OCI-LY7 (cell line): ENCODE data around the gene GPN3. TPM values are rescaled to one million over a fixed set of nuclear protein-coding genes. Genes with fewer than 3 reads are reported as not detected.
A peak's percentile ranks its signal among the peaks of the same experiment; 100 is the strongest.
"Not testable (repeated sequence)": the region's sequence is repeated elsewhere in the genome, so short reads cannot be mapped to it uniquely, and the experiment has no call there.

Source experiments
- BruUV-seq: library from RNA; stranded (reverse); fragments of 400-500 nt; replicated peaks from 2 replicates; lab custom pipeline; 2021; lab: Mats Ljungman, UMichigan
- CTCF ChIA-PET: fragments of 300-600 bp; sonication (Branson Sonifier 250); formaldehyde crosslinking; loops from one replicate; lab custom pipeline; 2022; ENCODE audit warnings: antibody characterized with exemption; ENCODE audit not compliant: unreplicated experiment; lab: Charles Lee
- POLR2A ChIA-PET: fragments of 300-600 bp; sonication (Branson Sonifier 250); formaldehyde crosslinking; loops from one replicate; lab custom pipeline; 2022; ENCODE audit warnings: antibody characterized with exemption; lab: Charles Lee
- DNase-seq: peaks from one replicate; pipeline ENCODE4 v3.0.0-alpha.2; 2015; ENCODE audit warnings: low spot score
- H2AFZ ChIP-seq: fragments of 200-600 bp; sonication (generic), shearing (Covaris generic); 2 replicates; pipeline ENCODE4 v1.6.1; 2014; ENCODE audit warnings: mild to moderate bottlenecking, antibody characterized with exemption, low read length, moderate library complexity
- H3K27ac ChIP-seq: fragments of 200-600 bp; sonication (generic); 2 replicates; pipeline ENCODE4 v1.5.1; 2014; ENCODE audit warnings: mixed run types, low read depth, mild to moderate bottlenecking, moderate library complexity, low read length, inconsistent platforms; ENCODE audit not compliant: poor library complexity, severe bottlenecking
- H3K36me3 ChIP-seq: fragments of 200-600 bp; sonication (generic); 2 replicates; pipeline ENCODE4 v1.6.1; 2014; ENCODE audit warnings: mild to moderate bottlenecking, antibody characterized with exemption, low read length, moderate library complexity, mixed read lengths; ENCODE audit not compliant: insufficient read depth
- H3K4me1 ChIP-seq: fragments of 200-600 bp; sonication (generic); 2 replicates; pipeline ENCODE4 v1.5.1; 2014; ENCODE audit warnings: mild to moderate bottlenecking, low read length; ENCODE audit not compliant: insufficient read depth, poor library complexity, severe bottlenecking
- H3K4me2 ChIP-seq: fragments of 200-600 bp; sonication (generic); 2 replicates; pipeline ENCODE4 v1.6.1; 2014; ENCODE audit warnings: mild to moderate bottlenecking, low read length
- H3K4me3 ChIP-seq: fragments of 200-600 bp; sonication (generic); 2 replicates; pipeline ENCODE4 v1.5.1; 2014; ENCODE audit warnings: mild to moderate bottlenecking, low read depth, low read length; ENCODE audit not compliant: poor library complexity, severe bottlenecking
- H3K79me2 ChIP-seq: fragments of 200-600 bp; sonication (generic); 2 replicates; pipeline ENCODE4 v1.6.1; 2016; ENCODE audit warnings: low read depth, mild to moderate bottlenecking, low read length, moderate library complexity, mixed read lengths; ENCODE audit not compliant: insufficient read depth
- H3K9me2 ChIP-seq: fragments of 200-600 bp; sonication (generic); 2 replicates; pipeline ENCODE4 v1.6.1; 2016; ENCODE audit warnings: mild to moderate bottlenecking, low read length, mixed read lengths; ENCODE audit not compliant: insufficient read depth
- H3K9me3 ChIP-seq: fragments of 200-600 bp; sonication (generic); 2 replicates; pipeline ENCODE4 v1.6.1; 2014; ENCODE audit warnings: mild to moderate bottlenecking, mixed run types, low read length, mixed read lengths
- H4K20me1 ChIP-seq: fragments of 200-600 bp; sonication (generic); 2 replicates; pipeline ENCODE4 v1.6.1; 2014; ENCODE audit warnings: mild to moderate bottlenecking, antibody characterized with exemption, low read length, moderate library complexity, mixed read lengths; ENCODE audit not compliant: insufficient read depth
- EZH2phosphoT487 ChIP-seq: fragments of 200-600 bp; sonication (generic); IDR thresholded peaks from 2 replicates; pipeline ENCODE4 v1.6.1; 2018; ENCODE audit warnings: low read depth, borderline replicate concordance, mild to moderate bottlenecking, mixed run types, antibody characterized with exemption, low read length, moderate library complexity, mixed read lengths
- intact Hi-C: fragments of 100-400 bp; cut with micrococcal nuclease; formaldehyde crosslinking; loops from one replicate; pipeline ENCODE4 v1.10.0; 2022; ENCODE audit not compliant: unreplicated experiment
- total RNA-seq, 2 experiments: library from RNA; depleted of rRNA in 1 of 2; stranded (reverse); fragments of >200 nt in 1 of 2; shearing (Covaris generic) in 1 of 2; gene quantifications; 2 replicates each; pipeline ENCODE4 v1.2.3, GENCODE V29; 2014 to 2022
- TF ChIP-seq, protein P1 (sequence below): fragments of 200-600 bp; sonication (generic); conservative IDR thresholded peaks from 2 replicates; pipeline ENCODE4 v1.5.1; 2014; ENCODE audit warnings: mild to moderate bottlenecking, antibody characterized with exemption, low read length, moderate library complexity, mixed read lengths

The GPN3 gene
- total RNA-seq, 2 experiments from 2014 or later: 24.2 to 43.7 TPM

DNA sequence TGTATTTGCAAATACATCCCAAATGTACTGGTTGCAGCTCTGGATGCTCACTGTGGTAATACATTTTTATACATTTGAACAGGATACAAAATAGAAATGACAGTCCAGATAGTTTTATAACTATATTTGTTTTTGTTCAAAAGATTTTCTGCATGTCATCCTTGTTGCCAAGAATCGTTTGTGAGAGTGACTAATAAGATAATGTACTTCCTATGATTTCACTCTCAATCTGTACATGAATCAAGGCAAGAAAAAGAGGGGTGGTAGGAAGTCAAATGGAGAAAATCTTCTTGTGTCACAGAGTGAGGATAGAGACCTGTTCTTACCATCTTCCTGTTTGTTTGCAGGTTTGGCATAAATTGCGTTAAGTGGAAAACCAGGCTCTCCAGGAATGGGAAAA is 31.8 kb downstream of the GPN3 start:
- no peaks in the 10 kb centered on the region for H3K9me3 ChIP-seq
- no peak overlapping the region for H2AFZ ChIP-seq
- no peak overlapping the region for H3K4me3 ChIP-seq
- H3K27ac ChIP-seq: no peak overlapping the region
- peaks cover 74% of the 10 kb centered on the region for H3K36me3 ChIP-seq
- H3K4me1 ChIP-seq: no peaks in the 10 kb centered on the region
- H3K79me2 ChIP-seq: peaks cover 2% of the 10 kb centered on the region; the same call in 1 of the 2 replicates
- ChIA-PET POLR2A (interaction anchor here (0.6 kb wide), 1 partner anchor 164 kb away, joined by 3 read pairs; no protein-coding TSS in a partner anchor), CTCF (interaction anchor here (0.5 kb wide), 1 partner anchor 655 kb away, joined by 3 read pairs; no protein-coding TSS in a partner anchor)
- intact Hi-C loops: no loop called here
- no peak for DNase-seq
- no peak overlapping the region for H3K4me2 ChIP-seq
- no peaks in the 10 kb centered on the region for H3K9me2 ChIP-seq
- TSS peak; percentile 52 for BruUV-seq
- H4K20me1 ChIP-seq: no peaks in the 10 kb centered on the region
- TF ChIP-seq, protein P1, sequence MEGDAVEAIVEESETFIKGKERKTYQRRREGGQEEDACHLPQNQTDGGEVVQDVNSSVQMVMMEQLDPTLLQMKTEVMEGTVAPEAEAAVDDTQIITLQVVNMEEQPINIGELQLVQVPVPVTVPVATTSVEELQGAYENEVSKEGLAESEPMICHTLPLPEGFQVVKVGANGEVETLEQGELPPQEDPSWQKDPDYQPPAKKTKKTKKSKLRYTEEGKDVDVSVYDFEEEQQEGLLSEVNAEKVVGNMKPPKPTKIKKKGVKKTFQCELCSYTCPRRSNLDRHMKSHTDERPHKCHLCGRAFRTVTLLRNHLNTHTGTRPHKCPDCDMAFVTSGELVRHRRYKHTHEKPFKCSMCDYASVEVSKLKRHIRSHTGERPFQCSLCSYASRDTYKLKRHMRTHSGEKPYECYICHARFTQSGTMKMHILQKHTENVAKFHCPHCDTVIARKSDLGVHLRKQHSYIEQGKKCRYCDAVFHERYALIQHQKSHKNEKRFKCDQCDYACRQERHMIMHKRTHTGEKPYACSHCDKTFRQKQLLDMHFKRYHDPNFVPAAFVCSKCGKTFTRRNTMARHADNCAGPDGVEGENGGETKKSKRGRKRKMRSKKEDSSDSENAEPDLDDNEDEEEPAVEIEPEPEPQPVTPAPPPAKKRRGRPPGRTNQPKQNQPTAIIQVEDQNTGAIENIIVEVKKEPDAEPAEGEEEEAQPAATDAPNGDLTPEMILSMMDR: no peak
- no peak for TF ChIP-seq EZH2phosphoT487

DNA sequence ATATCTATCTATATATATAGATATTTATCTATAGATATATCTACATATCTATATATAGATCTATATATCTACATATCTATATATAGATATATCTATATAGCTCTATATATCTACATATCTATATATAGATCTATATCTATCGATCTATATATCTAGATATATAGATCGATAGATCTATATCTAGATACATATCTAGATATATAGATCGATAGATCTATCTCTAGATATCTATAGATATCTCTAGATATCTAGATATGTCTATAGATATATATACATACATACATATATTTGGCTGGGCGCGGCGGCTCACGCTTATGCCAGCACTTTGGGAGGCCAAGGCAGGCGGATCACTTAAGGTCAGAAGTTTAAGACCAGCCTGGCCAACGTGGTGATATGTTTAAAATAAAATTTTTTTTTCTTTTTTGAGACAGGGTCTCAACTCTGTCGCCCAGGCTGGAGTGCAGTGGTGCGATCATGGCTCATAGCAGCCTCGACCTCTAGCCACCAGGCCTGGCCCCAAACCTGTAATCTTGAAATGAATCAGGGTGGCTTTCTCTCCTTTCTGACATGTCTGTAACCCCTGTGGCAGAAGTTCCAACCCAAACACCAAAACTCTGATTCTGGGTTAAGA is 36.0 kb downstream of the GPN3 start:
- no peaks in the 10 kb centered on the region for H3K79me2 ChIP-seq
- H2AFZ ChIP-seq: no peak overlapping the region
- no peaks in the 10 kb centered on the region for H4K20me1 ChIP-seq
- ChIA-PET CTCF (interaction anchor here (0.9 to 1.3 kb wide), 2 partner anchors 115 to 329 kb away, joined by 3 to 5 read pairs; no protein-coding TSS in a partner anchor), POLR2A (interaction anchor here (0.6 to 1.2 kb wide), 15 partner anchors 11 to 531 kb away, joined by 3 to 10 read pairs (median 4); no protein-coding TSS in a partner anchor)
- H3K4me3 ChIP-seq: no peak overlapping the region
- BruUV-seq: no TSS peak
- no peaks in the 10 kb centered on the region for H3K9me3 ChIP-seq
- H3K9me2 ChIP-seq: no peaks in the 10 kb centered on the region
- TF ChIP-seq EZH2phosphoT487: no peak
- TF ChIP-seq, protein P1: no peak
- no peak overlapping the region for H3K4me2 ChIP-seq
- DNase-seq: no peak
- intact Hi-C loops: loop anchor here (1.0 kb wide), 3 partner anchors 48 to 332 kb away; no protein-coding TSS in a partner anchor
- H3K27ac ChIP-seq: no peak overlapping the region
- no peaks in the 10 kb centered on the region for H3K4me1 ChIP-seq
- H3K36me3 ChIP-seq: peaks cover 35% of the 10 kb centered on the region

DNA sequence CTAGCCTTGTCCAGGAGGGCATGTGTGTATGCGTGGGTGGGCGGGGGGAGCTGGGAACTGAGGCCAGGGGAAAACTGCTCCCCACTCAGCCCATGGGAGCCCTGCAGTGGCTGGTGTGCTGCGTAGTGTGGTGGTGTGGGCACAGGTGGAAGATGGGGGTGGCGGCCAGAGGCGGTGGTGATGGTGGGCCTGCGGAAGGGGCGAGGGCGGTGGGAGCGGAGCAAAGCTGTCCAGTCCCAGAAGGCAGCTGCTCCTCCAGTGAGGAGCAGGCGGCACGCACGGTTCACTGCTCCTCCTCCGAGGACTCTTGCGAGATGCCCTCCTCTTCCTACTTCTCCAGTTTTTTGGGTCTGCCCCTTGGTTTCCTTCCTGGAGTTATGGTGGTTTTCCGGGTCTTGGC is 38.4 kb downstream of the GPN3 start:
- H3K4me3 ChIP-seq, POLR2A ChIA-PET, H3K79me2 ChIP-seq, BruUV-seq, H3K4me1 ChIP-seq, DNase-seq, H3K27ac ChIP-seq, CTCF ChIA-PET, H2AFZ ChIP-seq, H3K4me2 ChIP-seq, H3K9me3 ChIP-seq, intact Hi-C loops, H3K9me2 ChIP-seq, H4K20me1 ChIP-seq: not testable (repeated sequence)
- H3K36me3 ChIP-seq: peaks cover 12% of the 10 kb centered on the region
